H1 (cell line): ENCODE results near the gene UQCRQ. TPM values are rescaled to one million over a fixed set of nuclear protein-coding genes. Genes with fewer than 3 reads are reported as not detected.
A peak's percentile ranks its signal among the peaks of the same experiment; 100 is the strongest.

Experiments used
- CTCF ChIA-PET: fragments of 300-600 bp; sonication (Branson Sonifier 250); formaldehyde crosslinking; loops from one replicate; lab custom pipeline; 2021; ENCODE audit not compliant: partially characterized antibody; lab: Charles Lee
- POLR2A ChIA-PET: fragments of 300-600 bp; sonication (Branson Sonifier 250); formaldehyde crosslinking; loops from one replicate; lab custom pipeline; 2021; ENCODE audit warnings: inconsistent platforms; ENCODE audit not compliant: partially characterized antibody; lab: Charles Lee
- DNase-seq, 2 experiments: peaks; one replicate each; pipeline versions ENCODE4 v3.0.0 to v3.0.0-alpha.2; 2010 to 2022; ENCODE audit warnings: low spot score in 2 of 2, low read depth in 1 of 2, mixed read lengths in 1 of 2
- FAIRE-seq: peaks from 2 replicates; lab custom pipeline; 2011; peaks lifted over from hg19 to GRCh38; lab: Jason Lieb, UNC
- H2AFZ ChIP-seq: 2 replicates; pipeline ENCODE4 v1.8.1; 2012; ENCODE audit warnings: low read length, inconsistent platforms
- H2AK5ac ChIP-seq: 2 replicates; pipeline ENCODE4 v1.6.1; 2013; ENCODE audit warnings: low read depth, low read length
- H2BK120ac ChIP-seq: replicated peaks from 2 replicates; pipeline ENCODE3; 2013; ENCODE audit warnings: low read depth, low read length, inconsistent platforms
- H2BK12ac ChIP-seq: 2 replicates; pipeline ENCODE4 v1.6.1; 2013; ENCODE audit warnings: low read depth, low read length
- H2BK15ac ChIP-seq: 2 replicates; pipeline ENCODE4 v1.6.1; 2013; ENCODE audit warnings: low read length
- H2BK20ac ChIP-seq: 2 replicates; pipeline ENCODE4 v1.6.1; 2013; ENCODE audit warnings: low read length
- H2BK5ac ChIP-seq: 2 replicates; pipeline ENCODE4 v1.6.1; 2013; ENCODE audit warnings: low read depth, low read length
- H3K14ac ChIP-seq: 2 replicates; pipeline ENCODE4 v1.6.1; 2013; ENCODE audit warnings: inconsistent platforms; ENCODE audit not compliant: insufficient read length
- H3K18ac ChIP-seq: 2 replicates; pipeline ENCODE4 v1.6.1; 2013; ENCODE audit warnings: low read length; ENCODE audit errors: extremely low read depth
- H3K23ac ChIP-seq: 2 replicates; pipeline ENCODE4 v1.6.1; 2013; ENCODE audit warnings: inconsistent platforms; ENCODE audit not compliant: insufficient read length
- H3K23me2 ChIP-seq: 2 replicates; pipeline ENCODE4 v1.6.1; 2013; ENCODE audit warnings: low read depth, low read length
- H3K27ac ChIP-seq: 2 replicates; pipeline ENCODE4 v1.6.1; 2011; ENCODE audit warnings: low read depth, low read length, inconsistent platforms
- H3K27me3 ChIP-seq, 4 experiments: replicated peaks in 1 of 4; 1 replicate in 1 of 4; 2 replicates in 3 of 4; pipeline versions ENCODE4 v1.6.1 to v1.8.1; 2011 to 2013; ENCODE audit warnings: low read length in 3 of 4, mild to moderate bottlenecking in 3 of 4, inconsistent platforms in 2 of 4, mixed read lengths in 2 of 4, moderate library complexity in 1 of 4; ENCODE audit not compliant: control insufficient read depth in 3 of 4, insufficient read depth in 3 of 4; ENCODE audit errors: extremely low read depth in 1 of 4
- H3K36me3 ChIP-seq, 4 experiments: 2 replicates each; pipeline versions ENCODE4 v1.6.1 to v1.8.1; 2011 to 2013; ENCODE audit warnings: mild to moderate bottlenecking in 4 of 4, low read length in 3 of 4, moderate library complexity in 2 of 4, control low read depth in 1 of 4, inconsistent platforms in 1 of 4; ENCODE audit not compliant: insufficient read depth in 4 of 4, control insufficient read depth in 2 of 4
- H3K4ac ChIP-seq: replicated peaks from 2 replicates; pipeline ENCODE3; 2013; ENCODE audit warnings: low read length, low read depth, mixed read lengths, inconsistent platforms; ENCODE audit not compliant: insufficient read length
- H3K4me1 ChIP-seq, 4 experiments: replicated peaks in 1 of 4; 1 replicate in 1 of 4; 2 replicates in 3 of 4; pipeline versions ENCODE4 v1.6.1 to v1.8.1; 2011 to 2013; ENCODE audit warnings: low read length in 3 of 4, inconsistent platforms in 2 of 4, mixed read lengths in 1 of 4; ENCODE audit not compliant: insufficient read depth in 4 of 4, control insufficient read depth in 3 of 4
- H3K4me2 ChIP-seq, 2 experiments: 2 replicates each; pipeline versions ENCODE4 v1.6.1 to v1.8.1; 2011 to 2013; ENCODE audit warnings: low read depth in 2 of 2, low read length in 2 of 2, control low read depth in 1 of 2, inconsistent platforms in 1 of 2, mild to moderate bottlenecking in 1 of 2; ENCODE audit not compliant: insufficient read depth in 1 of 2
- H3K4me3 ChIP-seq, 4 experiments: fragments of 200-600, 300-600 bp in 1 of 4; sonication (generic), shearing (Covaris generic), sonication (Bioruptor Twin) in 1 of 4; 2 replicates each; pipeline versions ENCODE4 v1.5.1 to v1.8.1; 2011 to 2016; ENCODE audit warnings: low read length in 4 of 4, low read depth in 3 of 4, control low read depth in 2 of 4, inconsistent platforms in 2 of 4, mild to moderate bottlenecking in 2 of 4, mixed read lengths in 1 of 4, moderate library complexity in 1 of 4; ENCODE audit not compliant: insufficient read depth in 2 of 4; ENCODE audit errors: extremely low read depth in 1 of 4
- H3K56ac ChIP-seq: replicated peaks from 2 replicates; pipeline ENCODE3; 2013; ENCODE audit warnings: low read depth, mild to moderate bottlenecking, mixed read lengths, low read length, inconsistent platforms; ENCODE audit not compliant: insufficient read length
- H3K79me1 ChIP-seq: 2 replicates; pipeline ENCODE4 v1.6.1; 2013; ENCODE audit warnings: low read depth, low read length, control low read depth
- H3K79me2 ChIP-seq, 2 experiments: 2 replicates each; pipeline versions ENCODE4 v1.6.1 to v1.8.1; 2012 to 2013; ENCODE audit warnings: low read length in 2 of 2, mild to moderate bottlenecking in 2 of 2, inconsistent platforms in 1 of 2; ENCODE audit not compliant: insufficient read depth in 2 of 2, control insufficient read depth in 1 of 2
- H3K9ac ChIP-seq, 4 experiments: replicated peaks in 1 of 4; 1 replicate in 1 of 4; 2 replicates in 3 of 4; pipeline versions ENCODE4 v1.6.1 to v1.8.1; 2011 to 2013; ENCODE audit warnings: low read depth in 3 of 4, low read length in 3 of 4, control low read depth in 2 of 4, mild to moderate bottlenecking in 2 of 4, moderate library complexity in 2 of 4, inconsistent platforms in 1 of 4; ENCODE audit errors: extremely low read depth in 1 of 4
- H3K9me3 ChIP-seq, 2 experiments: 2 replicates each; pipeline versions ENCODE4 v1.6.1 to v1.8.1; 2012 to 2013; ENCODE audit warnings: mild to moderate bottlenecking in 2 of 2, moderate library complexity in 2 of 2, control low read depth in 1 of 2, inconsistent platforms in 1 of 2, low read depth in 1 of 2, low read length in 1 of 2, mixed read lengths in 1 of 2; ENCODE audit not compliant: insufficient read depth in 2 of 2
- H4K20me1 ChIP-seq, 2 experiments: replicated peaks in 1 of 2; 2 replicates each; pipeline versions ENCODE3 to v1.8.1; 2011 to 2013; ENCODE audit warnings: inconsistent platforms in 2 of 2, low read length in 2 of 2, mild to moderate bottlenecking in 1 of 2; ENCODE audit not compliant: insufficient read depth in 2 of 2, control insufficient read depth in 1 of 2
- H4K5ac ChIP-seq: 2 replicates; pipeline ENCODE4 v1.6.1; 2013; ENCODE audit warnings: low read length, low read depth, mixed read lengths, inconsistent platforms; ENCODE audit not compliant: insufficient read length
- H4K8ac ChIP-seq: 2 replicates; pipeline ENCODE4 v1.8.0; 2013; ENCODE audit warnings: mild to moderate bottlenecking, moderate library complexity, low read length, inconsistent platforms; ENCODE audit not compliant: insufficient read depth; ENCODE audit errors: extremely low read depth
- H4K91ac ChIP-seq: replicated peaks from 2 replicates; pipeline ENCODE3; 2013; ENCODE audit warnings: low read length, mixed read lengths, inconsistent platforms; ENCODE audit not compliant: insufficient read length
- ASH2L ChIP-seq: fragments of 200-600, 300-600 bp; sonication (generic); IDR thresholded peaks from one replicate; pipeline ENCODE4 v1.7.1; 2017; ENCODE audit warnings: low read length
- CHD1 ChIP-seq: IDR thresholded peaks from 2 replicates; pipeline ENCODE4 v1.6.1; 2012; ENCODE audit warnings: low read depth, low read length, improper control_type of control experiment
- CHD2 ChIP-seq: IDR thresholded peaks from 2 replicates; pipeline ENCODE4 v1.6.1; 2012; ENCODE audit warnings: low read length, improper control_type of control experiment
- FOSL1 ChIP-seq: IDR thresholded peaks from 2 replicates; pipeline ENCODE4 v1.6.1; 2011; ENCODE audit warnings: mild to moderate bottlenecking, low read depth, low read length, moderate library complexity; ENCODE audit not compliant: insufficient read depth
- KDM5A ChIP-seq: fragments of 200-600 bp; IDR thresholded peaks from 2 replicates; pipeline ENCODE4 v1.7.1; 2012; ENCODE audit warnings: mild to moderate bottlenecking, low read length, inconsistent platforms, mixed read lengths
- NRF1 ChIP-seq: IDR thresholded peaks from 2 replicates; pipeline ENCODE4 v1.6.1; 2011; ENCODE audit warnings: mild to moderate bottlenecking, low read depth, low read length, improper control_type of control experiment
- POLR2AphosphoS5 ChIP-seq: IDR thresholded peaks from 2 replicates; pipeline ENCODE4 v1.6.1; 2011; ENCODE audit warnings: low read depth, low read length
- WGBS, 2 experiments: shearing (Covaris generic) in 1 of 2; methylation state at CpG; one replicate each; pipeline versions ENCODE4 v1.1.6 to v1.1.7; 2013 to 2015; ENCODE audit warnings: low lambda C conversion rate in 2 of 2, mixed read lengths in 2 of 2, inconsistent platforms in 1 of 2, low coverage in 1 of 2, missing lambda C conversion rate in 1 of 2; ENCODE audit not compliant: insufficient replicate concordance in 2 of 2, insufficient coverage in 1 of 2, insufficient read length in 1 of 2; ENCODE audit errors: extremely low coverage in 1 of 2, missing lambda C conversion rate in 1 of 2; 5-methylcytosine and 5-hydroxymethylcytosine counted together
- polyA plus RNA-seq, 7 experiments: library from polyadenylated mRNA; depleted of rRNA in 3 of 7; stranded (reverse) in 5 of 7; unstranded in 2 of 7; fragments of >200 nt in 5 of 7; fragments of 200-250 nt in 2 of 7; gene quantifications; 1 replicate in 5 of 7; 2 replicates in 1 of 7; 4 replicates in 1 of 7; pipeline versions ENCODE4 v1.2.1 to v1.2.3, GENCODE V29; 2011 to 2013; ENCODE audit warnings: missing spikeins in 2 of 7, mixed read lengths in 2 of 7
- total RNA-seq: library from RNA; stranded (reverse); fragmentation: NEBNext Ultra II Directional; extraction: Animal tissue kit (Norgen Biotek cat#: 25700); gene quantifications from 2 replicates; pipeline ENCODE4 v1.2.1, GENCODE V29; 2021

The UQCRQ gene
- total and polyA plus RNA-seq, 2 of the 8 experiments (the other 6 are each of a cell fraction or from before 2014, with no cell fraction given): 177 to 293 TPM

- TF ChIP-seq NRF1 (no peak), POLR2AphosphoS5 (no peak), ASH2L (peak; percentile 4), CHD1 (no peak), FOSL1 (no peak), CHD2 (no peak), KDM5A (0 out of 2 replicates have a peak, but pooled peaks have one; percentile 39)
- Histone ChIP-seq H3K9me3 (no peaks in the 10 kb centered on the region), H2BK120ac (no peak overlapping the region), H3K23me2 (peaks cover 6% of the 10 kb centered on the region), H3K14ac (no peak overlapping the region), H2BK5ac (peak overlapping the region; percentile 77; the same call in 1 of the 2 replicates), H2AK5ac (no peak overlapping the region), H2AFZ (no peak overlapping the region), H4K5ac (no peak overlapping the region), H4K91ac (no peak overlapping the region), H3K27me3 (no peaks in the 10 kb centered on the region), H3K23ac (no peak overlapping the region), H3K79me1 (peaks cover 3% of the 10 kb centered on the region; the same call in 1 of the 2 replicates), H2BK12ac (no peak overlapping the region), H4K8ac (peak overlapping the region; percentile 98), H3K56ac (peak overlapping the region; percentile 67), H3K27ac (peak overlapping the region; percentile 93), H3K4me2 (peak overlapping the region; percentile 81 to 85), H2BK20ac (no peak overlapping the region), H3K4ac (no peak overlapping the region), H3K79me2 (peaks cover 3 to 13% of the 10 kb centered on the region in 2 experiments; a peak in 2 of 4 replicates), H3K18ac (no peak overlapping the region), H3K4me3 (peak overlapping the region; percentile 80 to 99 (median 88)), H4K20me1 (peaks cover 0 to 2% of the 10 kb centered on the region in 2 experiments), H3K4me1 (peaks cover 4 to 7% (median 6%) of the 10 kb centered on the region in 4 experiments; a peak in 5 of 7 replicates), H3K9ac (peak overlapping the region; percentile 75 to 96 (median 85)), H3K36me3 (peaks cover 6 to 27% (median 14%) of the 10 kb centered on the region in 4 experiments; a peak in 6 of 8 replicates), H2BK15ac (no peak overlapping the region)
- ChIA-PET POLR2A (interaction anchor here (0.9 to 4.3 kb wide), 14 partner anchors 10 to 573 kb away, joined by 3 to 32 read pairs (median 4); partner anchors contain the start of genes HSPA4, KIF3A and SLC22A4), CTCF (interaction anchor here (1.6 to 32.2 kb wide), 5 partner anchors 12 to 60 kb away, joined by 3 to 465 read pairs (median 7); partner anchors contain the start of gene SHROOM1)
- FAIRE-seq (no peak), DNase-seq (no peak)
- WGBS, 2 experiments: 6% methylated on average over 13 of the region's 13 CpGs; no CpG with 5 or more reads in 1 of the 2 experiments
Observed at GRCh38 chr5:132867046-132867451, 607 bp downstream of the UQCRQ start.
